Natural killer cell (primary cell): ENCODE measurements around the gene SCGB3A1. TPM values are rescaled to one million over a fixed set of nuclear protein-coding genes. Genes with fewer than 3 reads are reported as not detected.
A peak's percentile ranks its signal among the peaks of the same experiment; 100 is the strongest.

Source experiments
- ATAC-seq, 3 donors: fragments of 150-1000 bp in 2 of 3; fragments of 200-7000 bp in 1 of 3; cut with Tn5 transposase; 1 replicate in 1 of 3; 2 replicates in 2 of 3; pipeline ENCODE4 v1.10.0; 2021; ENCODE audit warnings: mild to moderate bottlenecking in 2 of 3, moderate library complexity in 2 of 3
- DNase-seq, 2 donors: peaks; one replicate each; pipeline versions ENCODE4 v3.0.0 to v3.0.0-alpha.2; 2013 to 2021; ENCODE audit warnings: mixed read lengths in 1 of 2
- H3K27ac ChIP-seq: one replicate; pipeline ENCODE4 v1.5.1; 2013; ENCODE audit warnings: mild to moderate bottlenecking, low read length
- H3K27me3 ChIP-seq: one replicate; pipeline ENCODE4 v1.6.1; 2013; ENCODE audit warnings: low read length; ENCODE audit not compliant: control insufficient read depth, insufficient read depth
- H3K36me3 ChIP-seq: one replicate; pipeline ENCODE4 v1.6.1; 2013; ENCODE audit warnings: low read length; ENCODE audit not compliant: control insufficient read depth, insufficient read depth
- H3K4me1 ChIP-seq: one replicate; pipeline ENCODE4 v1.6.1; 2013; ENCODE audit warnings: low read length; ENCODE audit not compliant: control insufficient read depth, insufficient read depth
- H3K4me3 ChIP-seq: one replicate; pipeline ENCODE4 v1.5.1; 2013; ENCODE audit warnings: low read length
- H3K9me3 ChIP-seq: one replicate; pipeline ENCODE4 v1.6.1; 2013; ENCODE audit warnings: low read length; ENCODE audit not compliant: control insufficient read depth, insufficient read depth
- H3K27ac Mint-ChIP-seq, 2 donors: one replicate each; pipeline ENCODE4 v1.8.0; 2022; ENCODE audit warnings: mild to moderate bottlenecking in 2 of 2, mixed read lengths in 2 of 2, moderate library complexity in 1 of 2
- H3K27me3 Mint-ChIP-seq, 2 donors: one replicate each; pipeline ENCODE4 v1.8.0; 2022; ENCODE audit warnings: low read depth in 2 of 2, mixed read lengths in 2 of 2
- H3K36me3 Mint-ChIP-seq: one replicate; pipeline ENCODE4 v1.8.0; 2022; ENCODE audit warnings: mixed read lengths
- H3K4me1 Mint-ChIP-seq, 2 donors: one replicate each; pipeline ENCODE4 v1.8.0; 2022; ENCODE audit warnings: mixed read lengths in 2 of 2
- H3K4me3 Mint-ChIP-seq: one replicate; pipeline ENCODE4 v1.8.0; 2022; ENCODE audit warnings: mild to moderate bottlenecking, moderate library complexity, mixed read lengths
- H3K9me3 Mint-ChIP-seq, 2 donors: one replicate each; pipeline ENCODE4 v1.8.0; 2022; ENCODE audit warnings: mixed read lengths in 2 of 2
- CTCF ChIP-seq: fragments of 200-600 bp; IDR thresholded peaks from one replicate; pipeline ENCODE4 v1.8.0; 2022; ENCODE audit warnings: antibody characterized with exemption
- WGBS: methylation state at CpG from one replicate; pipeline ENCODE4 v1.1.7; 2013; ENCODE audit warnings: missing lambda C conversion rate; ENCODE audit not compliant: insufficient coverage; 5-methylcytosine and 5-hydroxymethylcytosine counted together
- intact Hi-C: fragments of 100-400 bp; cut with micrococcal nuclease; formaldehyde crosslinking; loops from one replicate; pipeline ENCODE4 v1.14.2; 2022
- total RNA-seq, 4 donors: library from RNA; stranded (reverse); fragments of 120-200 nt in 1 of 4; gene quantifications; one replicate each; pipeline versions ENCODE4 v1.2.3 to v1.2.4, GENCODE V29; 2013 to 2022

Gene SCGB3A1
- total RNA-seq, 3 donors from 2014 or later (not counting 1 experiment from before 2014, with no cell fraction given): not detected

GRCh38 chr5:180621311-180621710 is 30.0 kb upstream of the SCGB3A1 start:
- no peak overlapping the region for H3K4me3 Mint-ChIP-seq
- H3K27ac ChIP-seq: no peak overlapping the region

GRCh38 chr5:180620014-180620413 is 28.7 kb upstream of the SCGB3A1 start:
- no peaks in the 10 kb centered on the region for H3K36me3 Mint-ChIP-seq
- Histone ChIP-seq H3K4me3 (no peak overlapping the region), H3K4me1 (peaks cover 5% of the 10 kb centered on the region), H3K27ac (no peak overlapping the region), H3K36me3 (no peaks in the 10 kb centered on the region), H3K9me3 (no peaks in the 10 kb centered on the region), H3K27me3 (no peaks in the 10 kb centered on the region)
- no peaks in the 10 kb centered on the region for H3K9me3 Mint-ChIP-seq
- H3K4me1 Mint-ChIP-seq: peaks cover 0 to 9% of the 10 kb centered on the region in 2 donors
- no peak for TF ChIP-seq CTCF
- DNase-seq (no peak), ATAC-seq (no peak)
- no peaks in the 10 kb centered on the region for H3K27me3 Mint-ChIP-seq
- H3K4me3 Mint-ChIP-seq: no peak overlapping the region
- H3K27ac Mint-ChIP-seq: no peak overlapping the region
- intact Hi-C loops: no loop called here
- 93% methylated on average over 14 of the region's 14 CpGs for WGBS

More at GRCh38 chr5:180621311-180621710, 30.0 kb upstream of the SCGB3A1 start:
- intact Hi-C loops: no loop called here
- Histone ChIP-seq H3K36me3 (no peaks in the 10 kb centered on the region), H3K4me3 (no peak overlapping the region), H3K9me3 (no peaks in the 10 kb centered on the region), H3K4me1 (peaks cover 5% of the 10 kb centered on the region), H3K27me3 (no peaks in the 10 kb centered on the region)
- WGBS: 95% methylated on average over 32 of the region's 32 CpGs
- no peak overlapping the region for H3K27ac Mint-ChIP-seq
- H3K9me3 Mint-ChIP-seq: no peaks in the 10 kb centered on the region
- no peak for TF ChIP-seq CTCF
- no peaks in the 10 kb centered on the region for H3K36me3 Mint-ChIP-seq
- H3K4me1 Mint-ChIP-seq: peaks cover 0 to 9% of the 10 kb centered on the region in 2 donors
- no peaks in the 10 kb centered on the region for H3K27me3 Mint-ChIP-seq
- ATAC-seq (no peak), DNase-seq (no peak)

GRCh38 chr5:180619563-180619915 is 28.2 kb upstream of the SCGB3A1 start:
- intact Hi-C loops: no loop called here
- no peak for TF ChIP-seq CTCF
- no peak overlapping the region for H3K4me3 Mint-ChIP-seq
- WGBS: 95% methylated on average over 22 of the region's 22 CpGs
- no peaks in the 10 kb centered on the region for H3K27me3 Mint-ChIP-seq
- no peaks in the 10 kb centered on the region for H3K36me3 Mint-ChIP-seq
- Histone ChIP-seq H3K9me3 (no peaks in the 10 kb centered on the region), H3K27me3 (no peaks in the 10 kb centered on the region), H3K36me3 (no peaks in the 10 kb centered on the region), H3K4me1 (peaks cover 5% of the 10 kb centered on the region), H3K27ac (no peak overlapping the region), H3K4me3 (no peak overlapping the region)
- ATAC-seq (no peak), DNase-seq (no peak)
- H3K9me3 Mint-ChIP-seq: no peaks in the 10 kb centered on the region
- peaks cover 0 to 6% of the 10 kb centered on the region in 2 donors for H3K4me1 Mint-ChIP-seq
- H3K27ac Mint-ChIP-seq: no peak overlapping the region

- Mint-ChIP-seq H3K4me1 (peaks cover 0 to 4% of the 10 kb centered on the region in 2 donors), H3K4me3 (no peak overlapping the region), H3K9me3 (no peaks in the 10 kb centered on the region), H3K36me3 (no peaks in the 10 kb centered on the region), H3K27me3 (no peaks in the 10 kb centered on the region), H3K27ac (no peak overlapping the region)
- 57% methylated on average over 90 of the region's 90 CpGs for WGBS
- no peaks in the 10 kb centered on the region for H3K36me3 ChIP-seq
- H3K27ac ChIP-seq: no peak overlapping the region
- peaks cover 5% of the 10 kb centered on the region for H3K4me1 ChIP-seq
- intact Hi-C loops: no loop called here
- H3K9me3 ChIP-seq: no peaks in the 10 kb centered on the region
- no peaks in the 10 kb centered on the region for H3K27me3 ChIP-seq
- peak in 2 of 3 donors; percentile 41 to 42 for ATAC-seq
- TF ChIP-seq CTCF: no peak
- H3K4me3 ChIP-seq: no peak overlapping the region
- DNase-seq: peak in 1 of 2 donors; percentile 46
Measured at GRCh38 chr5:180618829-180619562, 27.7 kb upstream of the SCGB3A1 start.
